ENCODE measurements around the gene FBXO33. TPM values are rescaled to one million over a fixed set of nuclear protein-coding genes. Genes with fewer than 3 reads are reported as not detected.
A peak's percentile ranks its signal among the peaks of the same experiment; 100 is the strongest.

Gene FBXO33
- total and polyA plus RNA-seq, 2 experiments from 2014 or later = 9.0 to 21.4 TPM

DNA sequence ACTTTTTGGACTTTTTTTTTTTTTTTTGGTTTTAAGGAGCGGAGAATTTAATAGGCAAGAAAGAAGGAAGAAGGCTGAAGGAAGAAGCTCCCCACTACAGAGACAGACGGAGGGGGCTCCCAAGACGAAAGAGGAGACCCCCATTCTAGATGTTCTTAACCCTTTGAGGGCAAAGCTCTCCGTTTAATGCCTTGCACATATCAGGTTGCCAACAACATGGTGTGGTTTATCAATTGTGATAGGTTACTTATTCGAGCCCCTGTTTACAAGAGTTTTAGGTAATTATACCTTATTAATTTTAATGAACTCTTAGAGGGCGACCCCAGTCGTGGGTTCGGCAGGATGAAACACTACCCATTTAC is 1.2 kb upstream of the FBXO33 start:
- TF ChIP-seq EZH2 (IDR thresholded peaks at IDR 0.05; ENCODE audit: insufficient read depth, poor library complexity, severe bottlenecking) = no peak
- no peak for TF ChIP-seq EZH2phosphoT487 (IDR thresholded peaks at IDR 0.05; ENCODE audit: insufficient read depth, low read depth)
- H3K9me3 ChIP-seq (ENCODE audit: low read depth) = no peaks in the 10 kb centered on the region
- H3K79me2 ChIP-seq (ENCODE audit: insufficient read depth) = peaks cover 32% of the 10 kb centered on the region
- H2AFZ ChIP-seq = peak overlapping the region; percentile 98
- peaks cover 17% of the 10 kb centered on the region for H3K4me1 ChIP-seq (ENCODE audit: insufficient read depth)
- in situ Hi-C loops (cut with MboI) = no loop called here
- H3K9ac ChIP-seq = peak overlapping the region; percentile 78
- H3K4me3 ChIP-seq = peak overlapping the region; percentile 89
- no peak for DNase-seq
- H3K4me2 ChIP-seq (ENCODE audit: unreplicated experiment) = peak overlapping the region; percentile 85
- WGBS, 2 experiments (ENCODE audit: low coverage in 1 of 2, low lambda C conversion rate in 2 of 2, missing lambda C conversion rate in 2 of 2) = 29 to 32% methylated on average over 8 of the region's 8 CpGs
- no peaks in the 10 kb centered on the region for H3K27me3 ChIP-seq (replicated peaks; ENCODE audit: insufficient read depth)
- 0 out of 2 replicates have a peak, but pooled peaks cover 11% of the 10 kb centered on the region for H3F3A ChIP-seq (ENCODE audit: insufficient read depth)
- peak overlapping the region; percentile 76; the same call in 1 of the 2 replicates for H3K27ac ChIP-seq
- no peaks in the 10 kb centered on the region for H3K9me2 ChIP-seq (ENCODE audit: insufficient read depth)
- H3K36me3 ChIP-seq (ENCODE audit: low read depth) = no peaks in the 10 kb centered on the region
- H4K20me1 ChIP-seq (ENCODE audit: insufficient read depth) = no peaks in the 10 kb centered on the region

DNA sequence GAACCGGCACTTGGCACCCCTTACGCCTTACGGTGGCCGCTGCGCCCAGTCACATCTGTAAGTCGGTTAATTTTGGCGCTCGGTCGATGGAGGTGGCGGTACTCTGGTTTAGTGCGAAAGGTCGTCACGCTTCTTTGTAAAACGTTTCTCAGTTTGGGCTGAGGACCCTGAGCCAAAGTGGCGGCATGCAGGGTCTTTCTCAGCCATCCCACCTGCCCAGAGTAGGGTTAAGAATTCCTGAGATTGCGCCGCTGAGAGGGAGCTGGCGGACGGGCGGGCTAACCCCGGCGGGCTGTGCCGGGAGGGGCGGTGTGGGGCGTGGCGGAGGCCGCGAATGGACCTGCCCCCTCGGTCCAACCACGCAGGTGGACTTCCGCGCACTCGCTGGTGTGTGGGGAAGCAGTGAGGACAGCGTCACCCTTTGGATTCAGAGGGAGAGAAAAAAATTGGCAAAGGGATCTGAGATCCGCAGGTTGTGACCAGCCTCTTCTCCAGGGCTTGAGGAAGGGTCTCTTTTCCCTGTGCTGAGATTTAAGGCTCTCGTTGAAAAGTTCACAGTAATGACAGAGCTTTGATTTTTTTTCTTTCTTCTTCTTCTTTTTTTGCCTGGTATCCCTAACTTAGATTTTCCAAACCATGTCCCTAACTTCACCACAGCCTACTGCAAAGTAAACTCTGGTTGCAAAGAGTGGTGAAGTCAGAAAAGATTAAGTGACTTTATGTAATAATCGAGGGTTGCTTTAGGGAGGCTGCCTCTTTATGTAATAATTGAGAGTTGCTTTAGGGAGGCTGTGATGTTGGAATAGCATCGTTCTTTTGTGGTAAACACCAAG is 602 bp upstream of the FBXO33 start:
- Histone ChIP-seq H4K20me1 (ENCODE audit: insufficient read depth) (no peaks in the 10 kb centered on the region), H3K4me3 (peak overlapping the region; percentile 89), H3F3A (ENCODE audit: insufficient read depth) (0 out of 2 replicates have a peak, but pooled peaks cover 11% of the 10 kb centered on the region), H3K27ac (peak overlapping the region; percentile 76), H3K4me1 (ENCODE audit: insufficient read depth) (peaks cover 17% of the 10 kb centered on the region), H3K27me3 (replicated peaks; ENCODE audit: insufficient read depth) (no peaks in the 10 kb centered on the region), H3K79me2 (ENCODE audit: insufficient read depth) (peaks cover 38% of the 10 kb centered on the region), H3K9ac (peak overlapping the region; percentile 78), H3K4me2 (ENCODE audit: unreplicated experiment) (peak overlapping the region; percentile 85), H2AFZ (peak overlapping the region; percentile 98), H3K36me3 (ENCODE audit: low read depth) (no peaks in the 10 kb centered on the region), H3K9me2 (ENCODE audit: insufficient read depth) (no peaks in the 10 kb centered on the region), H3K9me3 (ENCODE audit: low read depth) (no peaks in the 10 kb centered on the region)
- in situ Hi-C loops (cut with MboI) = no loop called here
- 1% methylated on average over 34 to 37 of the region's 38 CpGs for WGBS, 2 experiments (ENCODE audit: low coverage in 1 of 2, low lambda C conversion rate in 2 of 2, missing lambda C conversion rate in 2 of 2)
- TF ChIP-seq EZH2 (IDR thresholded peaks at IDR 0.05; ENCODE audit: insufficient read depth, poor library complexity, severe bottlenecking) (no peak), EZH2phosphoT487 (IDR thresholded peaks at IDR 0.05; ENCODE audit: insufficient read depth, low read depth) (no peak)
- DNase-seq = peak; percentile 82

DNA sequence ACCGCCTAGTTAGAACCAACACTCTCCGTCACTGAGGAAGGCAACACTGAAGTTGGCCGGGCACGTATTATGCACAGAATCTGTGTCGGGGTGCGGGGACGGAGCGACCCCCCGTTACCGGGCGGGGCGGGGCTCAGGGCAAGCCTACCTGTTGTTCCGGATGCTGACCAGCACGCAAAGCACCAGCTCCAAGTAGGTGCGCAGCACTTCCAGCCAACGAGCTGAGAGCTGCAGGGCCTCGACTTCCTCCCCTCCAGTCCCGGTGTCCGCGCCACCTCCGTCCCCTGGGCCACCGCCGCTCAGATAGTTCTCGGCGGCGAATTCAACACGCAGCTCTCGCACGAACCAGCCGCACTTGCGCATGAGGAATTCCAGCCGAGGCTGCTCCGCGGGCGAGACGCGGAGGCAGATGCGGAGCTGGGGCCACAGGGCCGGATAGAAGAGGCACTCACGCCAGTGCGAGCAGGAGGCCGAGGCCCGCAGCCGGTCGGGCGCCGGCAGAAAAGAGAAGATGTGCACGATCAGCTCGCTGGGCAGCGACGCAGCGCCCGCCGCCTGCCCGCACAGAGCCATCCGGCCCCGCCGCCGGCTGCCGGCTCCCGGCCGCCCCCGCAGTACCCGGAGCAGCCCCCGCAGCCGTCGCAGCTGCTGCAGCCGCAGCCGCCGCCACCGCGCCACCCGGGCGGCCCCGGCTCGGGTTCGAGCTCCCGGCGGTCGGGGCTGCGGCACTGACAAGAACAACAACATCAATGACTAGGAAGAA is 636 bp downstream of the FBXO33 start:
- 1% methylated on average over 69 to 79 of the region's 81 CpGs for WGBS, 2 experiments (ENCODE audit: low coverage in 1 of 2, low lambda C conversion rate in 2 of 2, missing lambda C conversion rate in 2 of 2)
- Histone ChIP-seq H3K36me3 (ENCODE audit: low read depth) (no peaks in the 10 kb centered on the region), H3K4me1 (ENCODE audit: insufficient read depth) (peaks cover 23% of the 10 kb centered on the region), H3K27me3 (replicated peaks; ENCODE audit: insufficient read depth) (no peaks in the 10 kb centered on the region), H2AFZ (peak overlapping the region; percentile 90), H3K27ac (peak overlapping the region; percentile 100), H3K9me2 (ENCODE audit: insufficient read depth) (no peaks in the 10 kb centered on the region), H3K4me2 (ENCODE audit: unreplicated experiment) (peak overlapping the region; percentile 95), H3K9ac (peak overlapping the region; percentile 98), H4K20me1 (ENCODE audit: insufficient read depth) (no peaks in the 10 kb centered on the region), H3K9me3 (ENCODE audit: low read depth) (no peaks in the 10 kb centered on the region), H3K79me2 (ENCODE audit: insufficient read depth) (peaks cover 50% of the 10 kb centered on the region), H3K4me3 (peak overlapping the region; percentile 88), H3F3A (ENCODE audit: insufficient read depth) (0 out of 2 replicates have a peak, but pooled peaks cover 15% of the 10 kb centered on the region)
- in situ Hi-C loops (cut with MboI) = no loop called here
- TF ChIP-seq EZH2 (IDR thresholded peaks at IDR 0.05; ENCODE audit: insufficient read depth, poor library complexity, severe bottlenecking) = no peak
- TF ChIP-seq EZH2phosphoT487 (IDR thresholded peaks at IDR 0.05; ENCODE audit: insufficient read depth, low read depth) = no peak
- peak; percentile 78 for DNase-seq

DNA sequence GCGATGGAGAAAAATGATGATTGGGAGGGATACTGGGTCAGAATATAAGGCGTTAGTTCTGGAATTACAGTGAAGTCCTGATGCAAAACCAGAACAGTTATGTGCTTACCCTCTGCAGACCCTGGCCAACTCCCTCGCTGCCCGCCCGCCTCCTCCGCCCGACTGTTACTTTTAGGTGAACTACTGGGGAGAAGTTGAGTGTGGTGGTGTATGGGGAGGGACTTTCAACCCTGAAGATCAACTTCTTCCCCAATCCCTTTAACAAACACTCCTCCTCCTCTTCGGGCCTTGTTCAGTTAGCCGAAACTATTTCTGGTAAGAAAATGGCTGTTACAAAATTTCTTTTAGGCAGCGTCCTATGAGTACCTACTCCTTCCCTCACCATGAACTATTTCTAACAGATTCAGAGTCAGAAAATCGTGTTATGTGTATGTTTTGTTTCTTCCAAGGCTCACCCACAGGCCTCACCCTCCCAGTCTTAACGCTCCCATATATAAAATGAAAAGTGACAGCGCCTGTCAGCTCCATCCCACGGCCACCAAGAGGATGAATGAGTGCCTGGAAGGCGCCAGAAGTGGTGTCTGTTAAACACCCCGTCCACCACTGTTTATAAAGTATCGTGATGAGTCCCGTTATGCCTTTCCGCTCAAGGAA is 1.3 kb downstream of the FBXO33 start:
- peak overlapping the region; percentile 98 for H3K9ac ChIP-seq
- 0 out of 2 replicates have a peak, but pooled peaks cover 15% of the 10 kb centered on the region for H3F3A ChIP-seq (ENCODE audit: insufficient read depth)
- peak overlapping the region; percentile 100 for H3K27ac ChIP-seq
- in situ Hi-C loops (cut with MboI) = no loop called here
- no peaks in the 10 kb centered on the region for H3K9me3 ChIP-seq (ENCODE audit: low read depth)
- H4K20me1 ChIP-seq (ENCODE audit: insufficient read depth) = no peaks in the 10 kb centered on the region
- DNase-seq = peak; percentile 62
- H2AFZ ChIP-seq = peak overlapping the region; percentile 90
- H3K36me3 ChIP-seq (ENCODE audit: low read depth) = no peaks in the 10 kb centered on the region
- H3K4me2 ChIP-seq (ENCODE audit: unreplicated experiment) = peak overlapping the region; percentile 95
- no peaks in the 10 kb centered on the region for H3K27me3 ChIP-seq (replicated peaks; ENCODE audit: insufficient read depth)
- peaks cover 28% of the 10 kb centered on the region for H3K4me1 ChIP-seq (ENCODE audit: insufficient read depth)
- WGBS, 2 experiments (ENCODE audit: low coverage in 1 of 2, low lambda C conversion rate in 2 of 2, missing lambda C conversion rate in 2 of 2) = 2% methylated on average over 19 of the region's 19 CpGs
- peaks cover 56% of the 10 kb centered on the region for H3K79me2 ChIP-seq (ENCODE audit: insufficient read depth)
- TF ChIP-seq EZH2phosphoT487 (IDR thresholded peaks at IDR 0.05; ENCODE audit: insufficient read depth, low read depth) = no peak
- no peak for TF ChIP-seq EZH2 (IDR thresholded peaks at IDR 0.05; ENCODE audit: insufficient read depth, poor library complexity, severe bottlenecking)
- H3K9me2 ChIP-seq (ENCODE audit: insufficient read depth) = no peaks in the 10 kb centered on the region
- peak overlapping the region; percentile 88 for H3K4me3 ChIP-seq

Measured in GM23248 (cell line).